GM20000 (cell line): ENCODE measurements around the gene TMEM208.

Source experiments
- DNase-seq: peaks from one replicate; pipeline ENCODE4 v3.0.0; 2012; ENCODE audit warnings: low spot score
- CTCF ChIP-seq: IDR thresholded peaks from 2 replicates; pipeline ENCODE4 v1.5.1; 2012; ENCODE audit warnings: mild to moderate bottlenecking, control low read depth; ENCODE audit errors: extremely low read depth, missing control alignments

The TMEM208 gene

GRCh38 chr16:67234180-67234597 is 7.3 kb downstream of the TMEM208 start:
- TF ChIP-seq CTCF, result no peak
- no peak for DNase-seq

GRCh38 chr16:67235816-67236562 is 9.1 kb downstream of the TMEM208 start:
- no peak for DNase-seq
- no peak for TF ChIP-seq CTCF

- peak; percentile 76 for DNase-seq
Observed at GRCh38 chr16:67236563-67237395, 9.8 kb downstream of the TMEM208 start.

GRCh38 chr16:67237396-67238277 is 10.7 kb downstream of the TMEM208 start:
- no peak for TF ChIP-seq CTCF
- no peak for DNase-seq

More at GRCh38 chr16:67236563-67237395, 9.8 kb downstream of the TMEM208 start:
- no peak for TF ChIP-seq CTCF

- no peak for DNase-seq
- TF ChIP-seq CTCF, result no peak
Observed at GRCh38 chr16:67238278-67238575, 11.3 kb downstream of the TMEM208 start.

GRCh38 chr16:67238806-67239470 is 12.0 kb downstream of the TMEM208 start:
- no peak for DNase-seq
- TF ChIP-seq CTCF, result no peak
